ENCODE measurements around the gene RBM42. TPM values are rescaled to one million over a fixed set of nuclear protein-coding genes. Genes with fewer than 3 reads are reported as not detected.

Gene RBM42
- total and polyA plus RNA-seq, 2 of the 13 experiments (the other 11 are each of a cell fraction or from before 2014, with no cell fraction given), result 27.2 to 55.3 TPM

DNA sequence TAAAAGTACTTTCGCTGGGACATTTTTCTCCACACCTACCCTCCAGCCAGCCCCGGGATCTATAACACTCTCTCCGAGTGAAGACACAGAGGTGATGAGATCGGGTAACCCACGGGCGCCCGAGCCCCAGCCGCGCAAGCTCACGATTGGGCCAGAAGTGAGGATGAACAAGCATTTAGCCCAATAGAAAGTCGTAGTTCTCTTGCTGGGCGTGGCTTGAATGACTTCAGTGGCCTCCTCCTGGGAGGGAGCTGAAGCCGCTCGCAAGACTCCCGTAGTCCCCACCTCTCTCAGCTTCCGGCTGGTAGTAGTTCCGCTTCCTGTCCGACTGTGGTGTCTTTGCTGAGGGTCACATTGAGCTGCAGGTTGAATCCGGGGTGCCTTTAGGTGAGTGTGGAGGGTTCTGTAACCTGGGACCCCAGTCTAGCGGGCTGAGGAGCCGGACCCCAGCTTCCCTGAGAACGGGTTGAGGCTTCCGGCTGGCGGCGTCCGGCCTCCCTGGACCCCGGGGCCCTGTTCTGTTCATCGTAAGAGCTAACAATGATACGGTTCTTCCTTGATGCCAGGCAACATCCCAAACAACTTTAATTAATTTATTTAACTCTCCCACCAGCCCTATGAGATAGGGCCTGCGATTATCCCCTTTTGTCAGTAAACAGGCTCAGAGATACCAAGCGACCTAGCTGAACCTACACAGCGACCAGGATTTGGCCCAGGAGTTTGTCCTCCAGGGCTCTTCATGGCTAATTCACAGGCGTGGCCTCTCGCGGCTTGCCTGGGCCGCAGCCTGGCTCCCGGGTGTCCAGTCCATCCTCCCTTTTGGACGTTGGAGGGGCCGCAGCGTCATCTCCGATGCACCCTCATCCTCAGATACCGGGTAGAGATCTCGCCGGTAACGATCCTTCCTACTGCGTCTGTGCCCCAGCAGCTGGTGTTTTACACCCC, 19.5 kb downstream of the RBM42 start, which contains the start of gene COX6B1 (continued):
- TF ChIP-seq, protein P1, sequence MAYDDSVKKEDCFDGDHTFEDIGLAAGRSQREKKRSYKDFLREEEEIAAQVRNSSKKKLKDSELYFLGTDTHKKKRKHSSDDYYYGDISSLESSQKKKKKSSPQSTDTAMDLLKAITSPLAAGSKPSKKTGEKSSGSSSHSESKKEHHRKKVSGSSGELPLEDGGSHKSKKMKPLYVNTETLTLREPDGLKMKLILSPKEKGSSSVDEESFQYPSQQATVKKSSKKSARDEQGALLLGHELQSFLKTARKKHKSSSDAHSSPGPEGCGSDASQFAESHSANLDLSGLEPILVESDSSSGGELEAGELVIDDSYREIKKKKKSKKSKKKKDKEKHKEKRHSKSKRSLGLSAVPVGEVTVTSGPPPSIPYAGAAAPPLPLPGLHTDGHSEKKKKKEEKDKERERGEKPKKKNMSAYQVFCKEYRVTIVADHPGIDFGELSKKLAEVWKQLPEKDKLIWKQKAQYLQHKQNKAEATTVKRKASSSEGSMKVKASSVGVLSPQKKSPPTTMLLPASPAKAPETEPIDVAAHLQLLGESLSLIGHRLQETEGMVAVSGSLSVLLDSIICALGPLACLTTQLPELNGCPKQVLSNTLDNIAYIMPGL (CRISPR knock-in tag; IDR thresholded peaks at IDR 0.05; ENCODE audit: borderline replicate concordance in 1 of 2, low read depth in 1 of 2), result peak in 1 of 2 experiments; percentile 35; a peak in 1 of 4 replicates
- TF ChIP-seq GATAD2A (CRISPR knock-in tag; IDR thresholded peaks at IDR 0.05), result peak; percentile 28; the same call in 1 of the 2 replicates
- TF ChIP-seq, protein P2, sequence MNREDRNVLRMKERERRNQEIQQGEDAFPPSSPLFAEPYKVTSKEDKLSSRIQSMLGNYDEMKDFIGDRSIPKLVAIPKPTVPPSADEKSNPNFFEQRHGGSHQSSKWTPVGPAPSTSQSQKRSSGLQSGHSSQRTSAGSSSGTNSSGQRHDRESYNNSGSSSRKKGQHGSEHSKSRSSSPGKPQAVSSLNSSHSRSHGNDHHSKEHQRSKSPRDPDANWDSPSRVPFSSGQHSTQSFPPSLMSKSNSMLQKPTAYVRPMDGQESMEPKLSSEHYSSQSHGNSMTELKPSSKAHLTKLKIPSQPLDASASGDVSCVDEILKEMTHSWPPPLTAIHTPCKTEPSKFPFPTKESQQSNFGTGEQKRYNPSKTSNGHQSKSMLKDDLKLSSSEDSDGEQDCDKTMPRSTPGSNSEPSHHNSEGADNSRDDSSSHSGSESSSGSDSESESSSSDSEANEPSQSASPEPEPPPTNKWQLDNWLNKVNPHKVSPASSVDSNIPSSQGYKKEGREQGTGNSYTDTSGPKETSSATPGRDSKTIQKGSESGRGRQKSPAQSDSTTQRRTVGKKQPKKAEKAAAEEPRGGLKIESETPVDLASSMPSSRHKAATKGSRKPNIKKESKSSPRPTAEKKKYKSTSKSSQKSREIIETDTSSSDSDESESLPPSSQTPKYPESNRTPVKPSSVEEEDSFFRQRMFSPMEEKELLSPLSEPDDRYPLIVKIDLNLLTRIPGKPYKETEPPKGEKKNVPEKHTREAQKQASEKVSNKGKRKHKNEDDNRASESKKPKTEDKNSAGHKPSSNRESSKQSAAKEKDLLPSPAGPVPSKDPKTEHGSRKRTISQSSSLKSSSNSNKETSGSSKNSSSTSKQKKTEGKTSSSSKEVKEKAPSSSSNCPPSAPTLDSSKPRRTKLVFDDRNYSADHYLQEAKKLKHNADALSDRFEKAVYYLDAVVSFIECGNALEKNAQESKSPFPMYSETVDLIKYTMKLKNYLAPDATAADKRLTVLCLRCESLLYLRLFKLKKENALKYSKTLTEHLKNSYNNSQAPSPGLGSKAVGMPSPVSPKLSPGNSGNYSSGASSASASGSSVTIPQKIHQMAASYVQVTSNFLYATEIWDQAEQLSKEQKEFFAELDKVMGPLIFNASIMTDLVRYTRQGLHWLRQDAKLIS (CRISPR knock-in tag; IDR thresholded peaks at IDR 0.05), result no peak
- TF ChIP-seq ZNF672 (CRISPR knock-in tag; IDR thresholded peaks at IDR 0.05), result no peak
- TF ChIP-seq FOXP4 (CRISPR knock-in tag; IDR thresholded peaks at IDR 0.05), result peak; percentile 28; the same call in 1 of the 2 replicates
- peak; percentile 81 for TF ChIP-seq TAF1 (CRISPR knock-in tag; IDR thresholded peaks at IDR 0.05)
- TF ChIP-seq RBFOX2 (IDR thresholded peaks at IDR 0.05; ENCODE audit: low read depth, low read length), result peak; percentile 50; the same call in 1 of the 2 replicates
- TF ChIP-seq TFDP1 (CRISPR knock-in tag; IDR thresholded peaks at IDR 0.05; ENCODE audit: borderline replicate concordance), result 0 out of 2 replicates have a peak, but pooled peaks have one; percentile 13
- no peak for TF ChIP-seq TRIM22 (IDR thresholded peaks at IDR 0.05)
- no peak for TF ChIP-seq TRAFD1 (CRISPR knock-in tag; IDR thresholded peaks at IDR 0.05; ENCODE audit: borderline replicate concordance)
- peak; percentile 41; the same call in 1 of the 2 replicates for TF ChIP-seq HOXA3 (CRISPR knock-in tag; IDR thresholded peaks at IDR 0.05)
- TF ChIP-seq, protein P3, sequence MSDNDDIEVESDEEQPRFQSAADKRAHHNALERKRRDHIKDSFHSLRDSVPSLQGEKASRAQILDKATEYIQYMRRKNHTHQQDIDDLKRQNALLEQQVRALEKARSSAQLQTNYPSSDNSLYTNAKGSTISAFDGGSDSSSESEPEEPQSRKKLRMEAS (IDR thresholded peaks at IDR 0.05), result 0 out of 2 replicates have a peak, but pooled peaks have one; percentile 34
- TF ChIP-seq CREB1 (IDR thresholded peaks at IDR 0.05), result 0 out of 2 replicates have a peak, but pooled peaks have one; percentile 7
- TF ChIP-seq CREB1 (CRISPR knock-in tag; IDR thresholded peaks at IDR 0.05), result peak; percentile 76
- 0 out of 2 replicates have a peak, but pooled peaks have one; percentile 15 for TF ChIP-seq ZMAT3 (CRISPR knock-in tag; conservative IDR thresholded peaks at IDR 0.05)
